Endothelial cell of umbilical vein (primary cell): ENCODE data around the gene PLN. TPM values are rescaled to one million over a fixed set of nuclear protein-coding genes. Genes with fewer than 3 reads are reported as not detected.

Experiments used
- Bru-seq: library from RNA; stranded (reverse); fragments of 400-500 nt; gene quantifications from one replicate; lab custom pipeline; 2021; lab: Mats Ljungman, UMichigan
- BruChase-seq, 2 experiments: library from RNA; stranded (reverse); fragments of 400-500 nt; gene quantifications; one replicate each; lab custom pipeline; 2021; lab: Mats Ljungman, UMichigan
- BruUV-seq: library from RNA; stranded (reverse); fragments of 400-500 nt; replicated peaks from 2 replicates; lab custom pipeline; 2021; lab: Mats Ljungman, UMichigan
- CTCF ChIA-PET: fragments of 300-600, 350-600 bp; sonication (Branson Sonifier 250); formaldehyde crosslinking; loops from one replicate; lab custom pipeline; 2021; ENCODE audit warnings: antibody characterized with exemption, inconsistent platforms; lab: Charles Lee
- POLR2A ChIA-PET: fragments of 300-600, 350-600 bp; sonication (Branson Sonifier 250); formaldehyde crosslinking; loops from one replicate; lab custom pipeline; 2021; ENCODE audit warnings: antibody characterized with exemption, inconsistent platforms; lab: Charles Lee
- DNase-seq: peaks from one replicate; pipeline ENCODE4 v3.0.0-alpha.2; 2011; ENCODE audit warnings: low read depth, low spot score
- FAIRE-seq: peaks from 2 replicates; lab custom pipeline; 2011; peaks lifted over from hg19 to GRCh38; lab: Jason Lieb, UNC
- H2AFZ ChIP-seq: 2 replicates; pipeline ENCODE4 v1.6.0; 2012; ENCODE audit warnings: low read depth, low read length, control low read depth, inconsistent platforms
- H3K27ac ChIP-seq: 2 replicates; pipeline ENCODE4 v1.5.1; 2011; ENCODE audit warnings: low read depth, mild to moderate bottlenecking, control low read depth, low read length, moderate library complexity; ENCODE audit not compliant: insufficient read depth
- H3K27me3 ChIP-seq, 2 experiments: 2 replicates each; pipeline versions ENCODE4 v1.6.0 to v1.6.1; 2011; ENCODE audit warnings: low read length in 2 of 2, mixed read lengths in 1 of 2; ENCODE audit not compliant: control insufficient read depth in 2 of 2, insufficient read depth in 2 of 2
- H3K36me3 ChIP-seq, 2 experiments: 2 replicates in 1 of 2; 3 replicates in 1 of 2; pipeline ENCODE4 v1.5.1; 2011; ENCODE audit warnings: low read length in 2 of 2, mild to moderate bottlenecking in 1 of 2, moderate library complexity in 1 of 2; ENCODE audit not compliant: control insufficient read depth in 2 of 2, insufficient read depth in 2 of 2; ENCODE audit errors: extremely low read depth in 1 of 2
- H3K4me1 ChIP-seq: 3 replicates; pipeline ENCODE4 v1.5.1; 2011; ENCODE audit warnings: mild to moderate bottlenecking, low read length; ENCODE audit not compliant: control insufficient read depth, insufficient read depth; ENCODE audit errors: extremely low read depth
- H3K4me2 ChIP-seq: 2 replicates; pipeline ENCODE4 v1.6.1; 2011; ENCODE audit warnings: low read length, control low read depth, mixed read lengths; ENCODE audit not compliant: insufficient read depth
- H3K4me3 ChIP-seq, 3 experiments: fragments of 200-600 bp in 1 of 3; sonication (generic), shearing (Covaris generic) in 1 of 3; replicated peaks in 1 of 3; 2 replicates each; pipeline ENCODE4 v1.5.1; 2011 to 2016; ENCODE audit warnings: control low read depth in 3 of 3, low read length in 3 of 3, mild to moderate bottlenecking in 2 of 3, inconsistent platforms in 1 of 3, low read depth in 1 of 3, moderate library complexity in 1 of 3; ENCODE audit not compliant: insufficient read depth in 1 of 3
- H3K79me2 ChIP-seq: 2 replicates; pipeline ENCODE4 v1.6.0; 2012; ENCODE audit warnings: low read length, inconsistent platforms; ENCODE audit not compliant: control insufficient read depth, insufficient read depth
- H3K9ac ChIP-seq: replicated peaks from 2 replicates; pipeline ENCODE3; 2011; ENCODE audit warnings: low read length, control low read depth; ENCODE audit not compliant: insufficient read depth; ENCODE audit errors: extremely low read depth
- H3K9me1 ChIP-seq: replicated peaks from 3 replicates; pipeline ENCODE4 v1.6.0; 2011; ENCODE audit warnings: mild to moderate bottlenecking, low read length; ENCODE audit not compliant: control insufficient read depth, insufficient read depth; ENCODE audit errors: extremely low read depth
- H3K9me3 ChIP-seq: replicated peaks from 2 replicates; pipeline ENCODE4 v1.5.1; 2012; ENCODE audit warnings: low read length, inconsistent platforms; ENCODE audit not compliant: control insufficient read depth, insufficient read depth
- H4K20me1 ChIP-seq: replicated peaks from 2 replicates; pipeline ENCODE3; 2011; ENCODE audit warnings: mild to moderate bottlenecking, low read length; ENCODE audit not compliant: control insufficient read depth, insufficient read depth; ENCODE audit errors: extremely low read depth
- EZH2 ChIP-seq: IDR thresholded peaks from 2 replicates; pipeline ENCODE4 v1.6.1; 2012; ENCODE audit warnings: borderline replicate concordance, low read depth, mild to moderate bottlenecking, moderate library complexity, low read length, inconsistent platforms; ENCODE audit not compliant: severe bottlenecking
- FOS ChIP-seq: IDR thresholded peaks from 2 replicates; pipeline ENCODE4 v1.6.1; 2011; ENCODE audit warnings: mild to moderate bottlenecking, low read length, moderate library complexity, borderline replicate concordance; ENCODE audit not compliant: insufficient read depth
- GATA2 ChIP-seq: IDR thresholded peaks from 2 replicates; pipeline ENCODE4 v1.7.0; 2011; ENCODE audit warnings: low read depth, mild to moderate bottlenecking, moderate library complexity, mixed read lengths, low read length; ENCODE audit not compliant: insufficient read length, insufficient read depth
- JUN ChIP-seq: IDR thresholded peaks from 2 replicates; pipeline ENCODE4 v1.6.1; 2011; ENCODE audit warnings: borderline replicate concordance, low read depth; ENCODE audit not compliant: insufficient read length, insufficient read depth
- MAX ChIP-seq: IDR thresholded peaks from 2 replicates; pipeline ENCODE4 v1.6.1; 2011; ENCODE audit not compliant: insufficient read depth, insufficient read length
- MYC ChIP-seq: IDR thresholded peaks from one replicate; pipeline ENCODE4 v1.6.1; 2011; ENCODE audit warnings: mild to moderate bottlenecking, low read depth, low read length
- POLR2A ChIP-seq: IDR thresholded peaks from 2 replicates; pipeline ENCODE4 v1.6.1; 2012; ENCODE audit warnings: low read depth, mild to moderate bottlenecking, control low read depth, low read length
- POLR2AphosphoS5 ChIP-seq: IDR thresholded peaks from 2 replicates; pipeline ENCODE4 v1.6.1; 2012; ENCODE audit warnings: low read depth, mild to moderate bottlenecking, control low read depth, low read length, moderate library complexity; ENCODE audit not compliant: insufficient read depth
- dilution Hi-C: fragments of 300-500 bp; cut with MboI; formaldehyde crosslinking; loops from one replicate; pipeline ENCODE4 v1.15.0; 2019; ENCODE audit warnings: low sequenced_read_pairs; ENCODE audit not compliant: extremely low pct_ligation_motif_present
- intact Hi-C: fragments of 100-400 bp; cut with micrococcal nuclease; formaldehyde crosslinking; loops from one replicate; pipeline ENCODE4 v1.10.0; 2022
- long read RNA-seq: library from polyadenylated mRNA; stranded (forward); transcript quantifications from one replicate; pipeline ENCODE4 v2.0.0, GENCODE V29; 2021
- polyA minus RNA-seq, 3 experiments: library from RNA; depleted of rRNA, polyadenylated mRNA; stranded (reverse); fragments of >200 nt; gene quantifications; 1 replicate in 1 of 3; 2 replicates in 2 of 3; pipeline ENCODE4 v1.2.3, GENCODE V29; 2011
- polyA plus RNA-seq, 4 experiments: library from polyadenylated mRNA; depleted of rRNA in 3 of 4; stranded (reverse) in 3 of 4; unstranded in 1 of 4; fragments of >200 nt; gene quantifications; 2 replicates each; pipeline versions ENCODE4 v1.2.1 to v1.2.3, GENCODE V29; 2011 to 2012; ENCODE audit warnings: missing spikeins in 1 of 4
- total RNA-seq: library from RNA; stranded (reverse); gene quantifications from 2 replicates; pipeline ENCODE4 v1.2.3, GENCODE V29; 2021
- TF ChIP-seq, protein P1 (sequence below), 2 donors: IDR thresholded peaks; 1 replicate in 1 of 2; 2 replicates in 1 of 2; pipeline ENCODE4 v1.5.1; 2011; ENCODE audit warnings: low read length in 2 of 2, mild to moderate bottlenecking in 2 of 2, moderate library complexity in 2 of 2, control low read depth in 1 of 2, inconsistent platforms in 1 of 2, low read depth in 1 of 2; ENCODE audit not compliant: insufficient read depth in 1 of 2; ENCODE audit errors: extremely low read depth in 1 of 2

The PLN gene
- total RNA-seq (not detected in 2 replicates), polyA plus RNA-seq (not detected in 2 replicates), polyA minus RNA-seq (not detected in 2 replicates), Bru-seq, nascent RNA (not detected), BruChase-seq, experiment 1, labeled RNA remaining after a 6-hour chase (not detected), BruChase-seq, experiment 2, labeled RNA remaining after a 2-hour chase (not detected)
- not detected in 2 replicates for polyA plus RNA-seq (2011; cell fraction: cytosol; rRNA removed)
- polyA plus RNA-seq (2011; cell fraction: nucleus; rRNA removed) = not detected in 2 replicates
- polyA plus RNA-seq (2012) = not detected in 2 replicates
- polyA minus RNA-seq (2011; cell fraction: cytosol; rRNA and poly(A)+ RNA removed) = not detected
- 0.19 TPM in 1 of 2 replicates, not detected in the other for polyA minus RNA-seq (2011; cell fraction: nucleus; rRNA and poly(A)+ RNA removed)
- long read RNA-seq, partial matches to known transcripts = 0 of 1 reads
- long read RNA-seq, other reads (novel, unspliced or antisense) = 1 of 1 reads

DNA sequence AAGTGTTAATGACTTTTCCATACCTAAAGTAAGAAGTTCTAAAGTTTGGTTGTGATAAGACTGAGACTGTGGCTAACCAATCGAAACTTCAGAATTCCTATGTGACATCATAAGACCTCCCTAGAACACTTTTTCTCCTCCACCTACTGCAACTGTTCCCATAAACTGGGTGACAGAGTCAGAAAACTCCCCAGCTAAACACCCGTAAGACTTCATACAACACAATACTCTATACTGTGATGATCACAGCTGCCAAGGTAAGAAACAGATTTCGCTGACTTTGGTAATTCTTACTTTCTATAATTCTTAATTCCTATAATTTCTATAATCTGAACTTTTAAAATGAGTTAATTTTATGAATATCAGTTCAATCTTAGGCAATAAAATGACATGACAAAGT, at the start of gene PLN:
PLN (plus strand) TSS at position 161 of the 400 bp plus-strand sequence. CDS start 10,626 bp downstream, outside the sequence.
- BruUV-seq = no TSS peak
- Histone ChIP-seq H3K4me2 (no peak within 1 kb of the TSS), H4K20me1 (no peaks in the 10 kb centered on the region), H3K27me3 (no peaks in the 10 kb centered on the region), H2AFZ (no peak within 1 kb of the TSS), H3K79me2 (peaks cover 5% of the 10 kb centered on the region), H3K36me3 (no peaks in the 10 kb centered on the region), H3K9me1 (no peaks in the 10 kb centered on the region), H3K9ac (no peak within 1 kb of the TSS), H3K4me3 (no peak within 1 kb of the TSS), H3K9me3 (no peaks in the 10 kb centered on the region), H3K4me1 (peaks cover 13% of the 10 kb centered on the region), H3K27ac (no peak within 1 kb of the TSS)
- ChIA-PET POLR2A (no interaction called here), CTCF (interaction anchor here (0.8 to 1.7 kb wide), 8 partner anchors 11 to 572 kb away, joined by 3 to 6 read pairs (median 4); no protein-coding TSS in a partner anchor)
- FAIRE-seq (no peak), DNase-seq (no peak)
- no peak for TF ChIP-seq GATA2
- no peak for TF ChIP-seq MAX
- TF ChIP-seq EZH2 = no peak
- no peak for TF ChIP-seq FOS
- TF ChIP-seq, protein P1, sequence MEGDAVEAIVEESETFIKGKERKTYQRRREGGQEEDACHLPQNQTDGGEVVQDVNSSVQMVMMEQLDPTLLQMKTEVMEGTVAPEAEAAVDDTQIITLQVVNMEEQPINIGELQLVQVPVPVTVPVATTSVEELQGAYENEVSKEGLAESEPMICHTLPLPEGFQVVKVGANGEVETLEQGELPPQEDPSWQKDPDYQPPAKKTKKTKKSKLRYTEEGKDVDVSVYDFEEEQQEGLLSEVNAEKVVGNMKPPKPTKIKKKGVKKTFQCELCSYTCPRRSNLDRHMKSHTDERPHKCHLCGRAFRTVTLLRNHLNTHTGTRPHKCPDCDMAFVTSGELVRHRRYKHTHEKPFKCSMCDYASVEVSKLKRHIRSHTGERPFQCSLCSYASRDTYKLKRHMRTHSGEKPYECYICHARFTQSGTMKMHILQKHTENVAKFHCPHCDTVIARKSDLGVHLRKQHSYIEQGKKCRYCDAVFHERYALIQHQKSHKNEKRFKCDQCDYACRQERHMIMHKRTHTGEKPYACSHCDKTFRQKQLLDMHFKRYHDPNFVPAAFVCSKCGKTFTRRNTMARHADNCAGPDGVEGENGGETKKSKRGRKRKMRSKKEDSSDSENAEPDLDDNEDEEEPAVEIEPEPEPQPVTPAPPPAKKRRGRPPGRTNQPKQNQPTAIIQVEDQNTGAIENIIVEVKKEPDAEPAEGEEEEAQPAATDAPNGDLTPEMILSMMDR (IDR thresholded peaks at IDR 0.05; ENCODE audit: extremely low read depth in 1 of 2, insufficient read depth in 1 of 2, low read depth in 1 of 2, low read length in 2 of 2) = no peak
- TF ChIP-seq JUN = no peak
- TF ChIP-seq POLR2AphosphoS5 = no peak
- TF ChIP-seq POLR2A = no peak
- TF ChIP-seq MYC = no peak
- intact Hi-C loops (no loop called here), dilution Hi-C loops (no loop called here)
